ENCODE measurements around the gene JPH2.
A peak's percentile ranks its signal among the peaks of the same experiment; 100 is the strongest.

The JPH2 gene

DNA sequence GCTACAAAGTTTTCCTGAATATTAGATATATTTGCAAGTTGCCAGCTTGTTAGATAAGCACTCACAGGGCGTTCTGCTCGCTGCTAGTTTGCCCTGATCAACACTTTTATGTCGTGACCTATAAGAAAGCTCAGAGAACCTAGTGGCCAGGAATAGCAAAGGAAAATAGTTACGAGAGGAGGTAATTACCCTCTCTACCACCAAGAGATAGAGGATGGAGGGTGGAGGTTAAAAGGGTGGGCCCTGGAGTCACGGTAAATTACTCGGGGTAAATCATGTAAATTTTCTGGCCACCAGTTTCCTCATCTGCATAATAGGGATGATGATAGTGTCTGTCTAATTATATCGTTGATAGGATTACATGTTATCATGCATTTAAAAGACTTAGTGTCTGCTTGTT is 87.2 kb downstream of the JPH2 start:
- no peak for DNase-seq (ENCODE audit: low spot score)

DNA sequence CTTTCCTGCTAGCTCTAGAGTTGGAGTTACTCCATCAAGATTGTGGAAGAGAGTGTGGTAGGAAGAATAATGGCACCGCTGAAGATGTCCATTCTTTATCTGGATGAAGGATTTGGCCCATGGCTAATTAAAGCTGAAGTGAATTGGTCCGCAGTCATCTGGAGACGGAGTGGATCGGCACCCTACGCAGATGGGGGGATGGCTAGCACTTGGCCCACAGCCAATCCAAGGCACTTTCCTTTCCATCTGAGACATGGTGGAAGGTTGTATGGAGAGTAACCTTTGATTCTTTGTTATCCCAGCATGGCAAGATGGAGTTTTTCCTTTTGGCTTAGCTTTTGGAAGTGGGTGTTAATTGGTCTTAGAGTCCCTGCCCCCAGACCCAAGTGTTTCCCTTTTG is 88.3 kb downstream of the JPH2 start:
- no peak for DNase-seq (ENCODE audit: low spot score)

DNA sequence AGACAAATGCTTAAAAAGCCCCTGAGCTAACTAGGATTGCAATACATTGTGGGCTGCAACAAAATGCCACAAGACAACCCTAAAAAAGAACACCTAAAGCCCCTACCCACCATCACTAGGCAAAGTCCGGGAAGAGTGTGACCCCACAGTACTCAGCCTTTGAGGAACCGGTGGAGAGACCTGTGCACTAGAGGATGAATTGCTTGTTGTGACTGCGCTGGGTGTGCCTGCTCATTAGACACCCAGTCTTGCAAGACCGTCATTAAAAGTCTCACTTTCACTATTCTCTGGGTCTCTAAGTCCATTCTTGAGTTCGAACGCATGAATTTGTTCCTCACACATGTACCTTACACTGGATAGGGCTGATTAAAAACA is 88.7 kb downstream of the JPH2 start:
- DNase-seq (ENCODE audit: low spot score), result no peak

DNA sequence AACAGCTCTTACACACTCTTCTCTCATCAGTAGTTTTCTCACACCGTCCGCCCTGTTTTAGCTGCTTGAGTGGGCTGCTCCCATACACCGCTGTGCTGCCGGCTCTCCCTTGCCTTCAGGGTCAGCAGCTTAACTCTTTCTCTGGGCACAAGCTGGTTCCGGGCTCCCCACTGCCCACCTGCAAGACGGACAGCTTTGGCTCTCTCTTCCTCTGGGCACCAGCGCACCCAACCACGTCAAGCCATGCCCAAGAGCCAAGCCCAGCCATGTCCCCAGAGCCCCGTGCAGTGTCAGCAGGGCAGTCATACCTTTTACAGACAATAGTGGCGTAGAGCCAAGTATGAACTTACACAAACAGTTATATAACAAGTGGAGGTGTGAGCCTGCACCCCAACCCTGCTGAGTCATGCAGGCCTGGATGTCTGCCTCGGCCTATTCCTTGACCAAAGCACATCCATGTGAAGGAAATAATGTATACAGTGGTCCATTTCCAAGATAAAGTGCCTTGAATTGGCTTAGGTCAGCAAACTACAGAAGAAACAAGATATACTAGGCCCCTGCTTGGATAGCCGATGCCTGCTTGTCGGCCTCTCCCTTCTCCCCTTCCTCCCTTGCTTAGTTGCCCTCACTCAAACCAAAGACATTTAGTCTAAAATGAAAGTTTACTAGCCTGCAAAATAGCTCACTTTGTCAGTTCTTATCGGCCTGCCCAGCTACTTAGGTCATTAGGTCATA is 89.3 kb downstream of the JPH2 start:
- no peak for DNase-seq (ENCODE audit: low spot score)

DNA sequence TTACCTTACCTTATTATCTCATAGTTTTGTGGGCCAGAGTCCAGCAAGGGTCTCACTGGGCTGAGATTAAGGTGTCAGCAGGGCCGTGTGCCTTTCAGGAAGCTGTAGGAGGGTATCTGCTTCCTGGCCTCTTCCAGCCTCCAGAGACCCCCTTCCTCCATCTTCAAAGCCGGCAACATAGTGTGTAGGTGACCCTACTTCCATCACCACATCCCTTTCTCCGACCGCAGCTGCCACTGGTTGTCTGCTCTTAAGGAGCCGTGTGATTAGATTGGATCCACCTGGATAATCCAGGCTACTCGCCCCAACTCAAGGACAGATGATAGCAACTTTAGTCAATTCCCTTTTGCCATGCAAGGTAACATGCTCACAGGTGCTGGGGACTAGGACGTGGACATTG is 91.2 kb downstream of the JPH2 start:
- DNase-seq (ENCODE audit: low spot score), result no peak

DNA sequence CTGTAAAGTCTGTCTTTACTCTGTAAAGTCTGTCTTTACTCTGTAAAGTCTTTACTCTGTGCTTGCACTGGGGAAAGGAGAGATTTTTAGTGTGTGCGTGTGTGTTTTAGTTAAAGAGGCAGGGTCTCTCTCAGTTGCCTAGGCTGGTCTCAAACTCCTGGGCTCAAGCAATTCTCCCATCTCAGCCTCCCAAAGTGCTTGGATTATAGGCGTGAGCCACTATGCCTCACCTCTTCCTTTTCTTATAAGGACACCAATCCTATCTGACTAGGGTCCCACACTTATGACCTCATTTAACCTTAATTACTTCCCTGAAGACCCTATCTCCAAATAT is 93.8 kb downstream of the JPH2 start:
- DNase-seq (ENCODE audit: low spot score), result no peak

DNA sequence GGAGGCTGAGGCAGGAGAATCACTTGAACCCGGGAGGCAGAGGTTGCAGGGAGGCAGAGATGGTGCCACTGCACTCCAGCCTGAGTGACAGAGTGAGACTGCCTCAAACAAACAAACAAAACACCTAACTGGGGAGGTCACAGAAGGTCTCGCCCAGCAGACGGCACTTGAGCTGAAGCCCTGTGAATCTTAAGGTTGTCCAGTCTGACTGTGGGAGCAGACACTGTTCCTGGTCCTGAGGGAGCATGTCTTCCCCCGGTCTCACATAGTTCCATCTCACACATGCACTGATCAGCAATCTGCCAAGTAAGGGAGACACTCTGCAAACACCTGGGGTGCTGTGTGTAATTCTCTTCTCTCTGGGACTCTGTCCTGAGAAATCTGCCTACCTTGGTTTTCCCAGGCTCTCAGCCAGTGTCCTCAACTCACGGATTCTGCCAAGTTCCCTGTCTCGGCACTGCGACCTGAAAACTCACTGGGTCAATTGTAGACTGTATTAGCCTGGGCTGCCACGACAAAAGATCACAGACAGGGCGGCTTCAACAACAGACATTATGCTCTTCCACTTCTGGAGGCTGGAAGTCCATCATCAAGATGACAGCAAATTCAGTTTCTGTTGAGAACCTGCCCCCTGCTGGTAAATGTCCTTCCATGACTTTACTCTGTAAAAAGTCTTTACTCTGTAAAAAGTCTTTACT is 94.3 kb downstream of the JPH2 start:
- DNase-seq (ENCODE audit: low spot score), result no peak

DNA sequence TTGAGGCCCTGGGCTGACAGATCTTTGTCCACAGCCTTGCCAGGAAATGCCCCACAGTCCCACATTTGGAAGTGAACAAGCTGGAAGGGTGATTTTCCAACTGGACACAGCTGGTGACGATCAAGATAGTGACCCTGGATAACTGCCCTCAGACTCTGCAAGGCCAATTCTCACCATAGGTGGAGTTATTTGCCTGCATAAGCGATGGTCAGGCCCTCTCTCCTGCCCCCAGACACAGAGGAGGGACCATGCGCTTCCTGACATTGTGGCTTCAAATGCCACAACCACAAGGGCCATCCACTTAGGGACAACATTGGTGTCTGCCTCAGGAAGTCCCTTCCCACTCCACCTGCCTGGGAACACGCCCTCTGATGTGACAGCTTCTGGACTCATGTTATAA is 96.0 kb downstream of the JPH2 start:
- no peak for DNase-seq (ENCODE audit: low spot score)

DNA sequence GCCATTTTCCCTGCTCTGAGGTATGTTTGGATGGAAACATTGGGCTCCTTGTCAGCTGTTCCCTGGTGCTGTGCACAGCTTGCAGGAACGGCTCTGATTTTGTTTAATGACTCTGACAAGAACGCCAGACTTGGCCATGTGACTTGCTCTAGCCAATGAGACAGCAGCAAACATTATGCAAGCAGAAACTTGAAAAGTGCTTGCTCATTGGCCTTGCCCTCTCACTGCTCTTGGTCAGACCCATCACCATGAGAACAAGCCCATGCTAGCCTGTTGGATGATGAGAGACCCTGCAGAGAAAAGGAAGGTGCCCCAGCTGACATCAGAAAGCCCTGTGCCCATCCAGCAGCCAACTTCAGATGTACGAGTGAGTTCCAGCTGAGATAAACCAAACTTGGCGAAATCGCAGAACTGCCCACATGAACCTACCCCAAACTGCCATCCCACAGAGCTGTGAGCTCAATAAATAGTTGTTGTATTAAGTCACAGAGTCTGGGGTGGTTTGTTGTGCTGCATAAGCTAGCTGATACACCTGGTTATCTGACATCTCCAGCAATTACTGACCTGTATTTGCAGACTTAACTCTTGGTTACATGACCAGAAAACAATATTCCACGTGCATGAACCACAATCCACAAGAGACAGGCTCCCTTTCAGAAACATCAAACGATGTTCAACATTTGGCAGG is 96.9 kb downstream of the JPH2 start:
- DNase-seq (ENCODE audit: low spot score), result no peak

DNA sequence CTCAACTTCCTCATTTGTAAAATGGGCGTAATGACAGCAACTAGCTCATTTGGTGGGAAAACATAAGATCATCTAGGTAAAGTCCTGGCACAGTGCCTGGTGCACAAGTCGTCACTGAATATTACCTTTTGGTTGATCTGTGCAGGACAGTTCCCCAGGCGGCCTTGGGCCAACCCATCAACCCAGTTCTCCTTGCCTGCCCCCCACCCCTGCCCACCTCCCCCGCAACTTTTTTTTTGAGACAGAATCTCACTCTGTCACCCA is 99.2 kb downstream of the JPH2 start:
- DNase-seq (ENCODE audit: low spot score), result no peak

DNA sequence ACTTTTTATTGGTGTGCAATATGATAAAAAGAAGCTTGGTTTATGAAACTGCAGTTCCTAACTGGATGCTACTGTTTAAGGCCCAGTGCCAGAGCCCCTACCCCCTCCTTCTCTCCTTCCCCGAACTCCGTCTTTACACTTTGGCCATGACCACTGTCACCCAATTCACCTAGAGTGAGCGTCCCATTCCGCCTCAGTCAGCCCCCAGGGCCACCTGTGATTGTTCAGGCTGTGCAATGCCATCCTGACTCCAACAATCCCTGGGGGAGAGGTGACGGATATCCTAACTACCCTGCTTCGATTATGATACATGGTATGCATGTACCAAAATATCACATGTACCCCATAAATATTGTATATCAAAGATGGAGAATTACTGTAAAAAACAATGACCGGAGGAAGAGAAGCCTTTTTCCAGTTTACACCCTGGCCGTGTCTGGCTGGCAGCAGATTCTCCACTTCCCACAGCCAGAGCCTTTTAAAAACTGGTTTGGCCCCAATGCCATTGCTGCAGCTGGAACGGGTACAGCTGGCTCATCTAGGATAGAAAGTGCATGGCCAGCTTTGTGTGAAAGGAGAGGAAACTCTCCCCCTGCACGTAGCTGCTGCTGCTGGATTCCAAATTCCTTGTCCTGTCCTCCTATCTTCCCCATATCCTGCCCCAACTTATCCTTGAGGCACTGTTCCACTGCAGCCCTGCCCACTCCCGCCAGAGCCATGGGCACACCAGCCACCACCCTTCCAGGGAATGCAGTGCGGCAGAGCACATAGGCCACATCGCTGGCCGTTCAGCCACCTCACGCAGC is 99.7 kb downstream of the JPH2 start:
- DNase-seq (ENCODE audit: low spot score), result no peak

DNA sequence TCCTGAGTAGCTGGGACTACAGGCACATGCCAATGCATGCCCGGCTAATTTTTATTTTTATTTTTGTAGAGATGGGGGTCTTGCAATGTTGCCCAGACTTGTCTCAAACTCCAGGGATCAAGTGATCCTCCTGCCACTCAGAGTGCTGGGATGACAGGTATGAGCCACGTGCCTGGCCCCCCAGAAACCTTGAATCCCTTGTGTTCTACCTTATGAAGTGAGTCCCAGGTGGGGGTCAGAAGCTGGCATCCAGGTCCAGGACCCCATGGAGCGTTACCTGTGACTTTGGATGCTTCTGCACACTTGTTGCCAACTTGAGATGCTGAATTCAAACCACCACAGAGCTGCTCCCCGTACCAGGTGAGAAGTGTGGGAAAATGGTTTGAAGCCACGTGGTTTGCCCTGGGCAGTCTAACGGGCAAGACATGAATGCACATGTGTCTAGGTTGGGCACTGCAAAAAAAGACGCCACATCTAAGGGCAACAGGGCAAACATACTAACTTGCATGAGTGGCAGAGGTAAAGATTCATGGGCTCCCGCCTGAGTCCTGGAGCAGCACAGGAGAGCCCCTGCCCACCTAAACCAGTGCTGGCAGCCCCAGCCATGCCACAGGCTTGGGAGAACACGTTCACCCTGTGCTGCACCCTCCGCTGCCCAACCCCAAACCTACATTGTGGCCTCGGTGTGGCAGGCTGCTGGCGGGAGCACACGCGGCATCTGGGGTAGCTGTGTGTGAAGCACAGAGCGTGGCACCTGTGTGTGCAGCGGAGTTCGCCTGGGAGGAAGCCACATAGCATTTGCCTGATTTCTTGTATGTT is 101.2 kb downstream of the JPH2 start:
- no peak for DNase-seq (ENCODE audit: low spot score)

DNA sequence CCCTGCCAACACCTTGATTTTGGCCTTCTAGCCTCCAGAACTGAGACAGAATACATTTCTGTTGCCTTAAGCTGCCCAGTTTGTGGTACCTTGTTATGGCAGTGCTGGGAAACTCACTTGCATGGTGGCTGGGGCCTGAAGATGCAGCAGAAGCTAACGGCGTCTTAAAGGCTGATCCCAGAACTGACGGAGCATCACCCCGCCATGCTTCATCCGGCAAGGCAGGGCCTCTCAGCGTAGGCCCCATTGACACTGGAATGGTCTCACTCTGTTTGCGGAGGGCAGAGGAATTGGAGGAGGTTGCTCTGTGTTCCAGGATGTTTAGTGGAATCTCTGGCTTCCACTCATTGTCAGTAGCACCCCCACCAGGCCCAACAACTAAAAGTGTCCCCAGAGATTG is 102.1 kb downstream of the JPH2 start:
- DNase-seq (ENCODE audit: low spot score), result no peak

DNA sequence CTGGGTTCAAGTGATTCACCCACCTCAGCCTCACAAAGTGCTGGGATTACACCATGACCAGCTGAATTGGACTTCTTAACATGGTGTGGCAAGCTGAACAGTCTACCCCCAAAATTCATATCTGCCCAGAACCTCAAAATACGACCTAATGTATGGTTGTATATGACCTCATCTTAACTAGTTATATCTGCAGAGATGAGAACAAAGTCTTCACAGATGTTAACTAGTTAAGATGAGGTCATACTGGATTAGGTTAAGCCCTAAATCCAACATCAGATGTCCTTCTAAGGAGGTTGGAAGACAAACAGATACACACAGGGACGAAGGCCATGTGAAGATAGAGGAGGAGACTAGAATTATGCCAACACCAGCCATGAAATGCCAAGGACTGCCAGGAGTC is 102.5 kb downstream of the JPH2 start:
- DNase-seq (ENCODE audit: low spot score), result no peak

DNA sequence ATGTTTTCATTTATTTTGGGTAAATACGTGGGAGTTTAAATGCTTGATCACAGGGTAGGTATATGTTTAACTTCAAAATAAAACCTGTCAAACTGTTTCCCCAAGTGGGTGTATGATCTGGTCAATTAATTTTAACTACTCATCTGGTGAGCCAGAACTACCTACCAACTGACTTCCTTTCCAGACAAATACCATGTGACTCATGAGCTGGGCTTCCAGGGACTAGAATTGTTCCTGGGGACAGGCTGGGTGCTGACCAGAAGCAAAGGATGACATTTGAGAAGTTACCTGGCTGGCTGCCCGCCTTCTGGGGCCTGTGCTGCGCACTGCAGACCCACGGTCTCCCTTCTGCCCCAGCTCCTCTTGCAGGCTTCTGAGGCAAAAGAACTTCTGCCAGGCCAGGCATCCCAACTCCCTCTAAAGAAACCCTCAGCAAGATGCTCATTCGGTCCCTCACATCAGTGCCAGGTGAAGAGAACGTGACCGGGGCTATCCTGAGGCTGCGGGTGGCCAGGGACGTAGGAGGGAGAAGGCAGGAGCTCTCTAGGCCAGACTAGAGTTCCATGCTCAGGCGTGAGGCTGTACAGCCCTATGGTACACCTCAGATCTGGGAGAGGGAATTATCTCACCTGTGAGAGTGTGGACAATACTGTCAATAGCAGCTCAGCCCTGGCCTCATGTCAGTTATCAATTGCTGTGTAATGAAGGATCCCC is 103.6 kb downstream of the JPH2 start:
- DNase-seq (ENCODE audit: low spot score), result no peak

DNA sequence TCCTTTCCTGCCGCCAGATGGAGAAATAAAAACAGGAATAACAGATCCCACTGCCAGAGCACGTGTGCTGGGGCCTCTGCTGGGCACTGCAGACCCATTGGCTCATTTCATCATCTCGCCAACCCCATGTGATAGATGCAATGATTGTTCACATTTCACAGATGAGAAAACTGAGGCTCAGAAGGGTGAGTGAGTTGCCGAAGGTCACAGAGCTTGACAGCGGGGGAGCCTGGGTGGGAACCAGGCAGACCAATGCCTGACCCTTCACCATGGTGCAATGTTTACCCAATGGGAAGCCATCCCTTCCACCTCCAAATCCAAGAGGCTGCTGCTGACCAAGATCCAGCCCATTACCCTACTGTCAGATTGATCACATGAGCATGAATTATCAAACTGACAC is 105.1 kb downstream of the JPH2 start:
- DNase-seq (ENCODE audit: low spot score), result no peak

DNA sequence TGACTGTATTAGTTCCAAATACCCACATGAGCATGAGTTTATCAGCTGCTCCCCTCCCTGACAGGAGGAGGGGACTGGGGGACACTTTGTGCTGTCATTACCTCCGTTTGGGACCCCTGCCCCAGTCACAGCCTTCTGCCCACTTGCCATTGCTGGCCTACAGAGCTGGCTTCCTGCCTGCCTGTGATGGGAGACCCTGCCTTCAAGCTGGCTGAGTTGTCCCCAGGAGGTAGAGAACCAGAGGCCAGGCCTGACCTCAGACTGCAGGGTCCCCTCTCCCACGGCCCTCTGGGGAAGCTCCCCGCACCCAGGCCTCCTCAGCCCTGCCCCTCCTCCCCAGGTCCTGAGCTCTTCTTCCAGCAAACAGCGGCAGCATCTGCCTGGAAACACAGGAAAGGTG is 105.5 kb downstream of the JPH2 start:
- no peak for DNase-seq (ENCODE audit: low spot score)

DNA sequence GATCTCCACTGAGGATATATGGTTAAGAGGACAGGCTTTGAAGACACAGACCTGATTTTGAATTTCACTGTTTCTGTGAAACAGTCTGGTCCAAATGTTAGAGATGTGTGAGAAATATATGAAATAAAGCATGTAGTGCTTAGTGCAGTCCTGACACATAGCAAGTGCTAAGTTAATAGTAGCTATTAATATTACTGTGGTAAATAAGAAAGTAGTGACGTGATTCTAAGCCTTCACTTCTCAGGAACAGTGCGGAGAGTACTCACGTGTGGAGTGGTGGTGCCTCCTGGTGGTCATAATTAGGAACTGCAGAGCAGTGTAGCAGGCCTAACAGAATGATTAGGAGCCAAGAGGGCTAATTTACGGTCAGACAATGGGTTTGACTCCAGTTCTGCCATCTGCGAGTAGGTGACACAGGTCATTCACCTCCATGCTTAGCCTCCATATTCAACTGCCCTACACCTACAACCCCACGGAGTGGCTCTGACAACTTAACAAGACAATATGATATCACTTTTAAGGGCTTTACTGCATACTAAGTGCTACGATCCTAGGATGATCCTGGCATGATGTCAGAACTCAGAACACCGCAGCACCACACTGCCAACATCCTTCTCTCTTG is 106.2 kb downstream of the JPH2 start:
- DNase-seq (ENCODE audit: low spot score), result peak; percentile 79

DNA sequence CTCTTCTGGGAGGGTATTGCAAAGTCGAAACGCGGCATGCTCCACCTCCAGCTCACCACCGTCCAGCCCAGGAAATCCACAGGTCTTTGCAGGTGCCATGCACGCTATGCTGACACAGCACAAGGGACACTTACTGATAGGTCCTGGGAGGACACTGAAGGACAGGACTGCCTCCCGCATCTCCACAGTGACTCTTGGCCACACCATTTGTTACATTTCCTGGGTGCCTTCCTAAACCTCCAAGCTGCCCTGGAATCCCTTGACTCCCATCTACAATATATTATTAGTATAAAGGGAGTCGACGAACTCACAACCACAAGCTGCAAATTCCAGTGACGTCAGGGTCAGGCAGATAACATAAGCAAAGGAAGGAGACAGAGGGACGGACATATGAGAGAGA is 106.9 kb downstream of the JPH2 start:
- no peak for DNase-seq (ENCODE audit: low spot score)

DNA sequence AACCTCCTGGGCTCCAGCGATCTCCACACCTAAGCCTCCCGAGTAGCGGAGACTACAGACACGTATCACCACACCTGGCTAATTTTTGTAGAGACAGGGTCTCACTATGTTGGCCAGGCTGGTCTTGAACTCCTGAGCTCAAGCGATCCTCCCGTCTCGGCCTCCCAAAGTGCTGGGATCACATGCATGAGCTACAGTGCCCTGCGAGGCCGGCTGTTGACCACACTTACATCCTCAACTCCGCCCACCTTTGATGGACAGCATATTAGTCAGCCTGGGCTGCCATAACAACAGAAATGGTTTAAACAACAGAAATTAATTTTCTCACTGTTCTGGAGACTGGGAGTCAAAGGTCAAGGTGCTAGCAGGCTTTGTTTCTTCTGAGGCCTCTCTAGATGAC is 107.7 kb downstream of the JPH2 start:
- no peak for DNase-seq (ENCODE audit: low spot score)

DNA sequence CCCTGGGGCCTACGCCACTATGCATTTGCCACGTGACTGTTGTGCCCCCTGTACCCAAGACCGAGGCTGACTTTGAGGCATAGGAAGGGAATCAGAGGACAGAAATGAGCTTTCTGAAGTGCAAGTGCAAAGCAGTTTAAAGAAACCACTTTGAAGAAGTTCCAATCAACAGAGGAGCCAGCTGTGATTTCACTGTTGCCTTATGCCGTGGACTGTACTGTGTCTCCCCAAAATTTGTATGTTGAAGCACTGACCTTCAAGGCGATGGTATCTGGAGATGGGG is 111.1 kb downstream of the JPH2 start:
- DNase-seq (ENCODE audit: low spot score), result no peak

Measured in hematopoietic multipotent progenitor cell treated with erythropoietin and hydrocortisone succinate and interleukin-3 and kit ligand, for 17 days (in vitro differentiated cells).